GM19238 (cell line): Measurements from ENCODE around the gene NT5DC3.
A peak's percentile ranks its signal among the peaks of the same experiment; 100 is the strongest.
"Not testable (repeated sequence)": the region's sequence is repeated elsewhere in the genome, so short reads cannot be mapped to it uniquely, and the experiment has no call there.

Experiments
- DNase-seq: peaks from one replicate; pipeline ENCODE4 v3.0.0; 2011; ENCODE audit warnings: low spot score; ENCODE audit not compliant: insufficient read length

The NT5DC3 gene

GRCh38 chr12:103855896-103856657, 15.0 kb upstream of the NT5DC3 start:
- no peak for DNase-seq

DNA sequence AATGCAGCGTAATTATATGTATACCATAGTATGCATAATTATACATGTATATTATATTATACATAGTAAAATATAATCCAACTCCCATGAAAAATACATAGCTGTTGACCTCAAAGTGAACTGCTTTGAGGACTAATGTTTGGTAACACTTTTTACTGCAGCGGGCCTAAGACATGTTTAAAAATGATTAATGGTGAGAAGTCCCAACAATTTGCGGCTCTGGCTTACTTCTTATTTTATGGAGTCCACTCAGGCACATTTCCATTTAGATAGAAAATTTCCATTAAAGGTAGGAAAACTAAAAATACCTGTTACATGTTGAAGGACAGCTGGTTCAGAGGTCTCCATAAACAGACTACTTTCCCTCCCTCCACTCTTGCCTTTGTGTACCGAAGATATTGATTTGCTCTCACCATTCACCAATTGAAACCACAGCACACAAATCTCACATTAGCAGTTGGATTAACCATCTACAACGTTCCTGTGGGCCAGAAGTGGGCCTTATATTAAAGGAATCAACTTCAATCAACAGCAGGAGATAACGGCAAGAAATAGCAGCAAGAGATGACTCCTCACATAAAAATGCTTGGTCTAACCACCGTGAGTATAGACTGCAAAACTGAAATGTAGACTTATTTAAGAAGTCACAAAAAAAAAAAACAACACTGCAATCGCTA, 14.1 kb upstream of the NT5DC3 start:
- DNase-seq, result no peak

- no peak for DNase-seq
These were observed 13.4 kb upstream of the NT5DC3 start for GRCh38 chr12:103854372-103854973.

GRCh38 chr12:103852498-103852997, 11.5 kb upstream of the NT5DC3 start:
- no peak for DNase-seq

DNA sequence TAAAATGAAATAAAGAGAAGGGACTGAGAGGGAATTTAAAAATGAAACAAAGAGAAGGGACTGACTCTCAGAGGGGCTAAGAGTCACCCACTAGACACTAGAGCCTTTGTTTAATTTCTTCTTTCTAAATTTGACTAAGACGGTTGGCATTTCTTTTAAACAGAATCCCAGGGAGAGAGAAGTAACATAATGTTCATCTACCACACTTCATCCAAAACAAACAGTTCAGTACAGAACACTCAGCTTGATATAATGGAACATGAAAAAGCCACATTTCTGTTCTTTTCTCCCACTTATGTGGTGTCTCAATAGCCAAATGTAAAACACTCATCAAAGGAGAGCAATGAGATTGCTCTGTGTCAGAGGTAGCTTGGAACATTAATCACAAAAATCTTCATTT, 10.1 kb upstream of the NT5DC3 start:
- no peak for DNase-seq

DNA sequence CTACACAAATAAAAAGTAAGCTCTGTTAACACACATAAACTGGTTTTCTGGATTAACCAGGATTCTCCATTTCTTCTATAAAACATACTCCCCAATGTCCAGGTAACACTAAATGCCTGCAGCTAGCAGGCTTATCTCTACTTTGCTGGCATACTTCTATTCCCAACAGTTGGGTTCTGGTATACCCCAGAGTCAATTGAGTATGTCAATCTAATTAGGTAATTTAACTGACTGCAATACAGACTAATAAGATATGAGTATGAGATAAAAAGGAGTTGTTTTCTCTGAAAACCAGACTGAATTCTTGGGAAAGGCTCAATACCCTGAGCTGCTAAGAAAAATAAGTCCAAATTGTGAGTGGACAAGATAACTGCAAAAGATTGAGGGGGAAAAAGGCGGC, 9.4 kb upstream of the NT5DC3 start:
- no peak for DNase-seq

GRCh38 chr12:103848917-103849491, 8.0 kb upstream of the NT5DC3 start:
- no peak for DNase-seq

- DNase-seq, result no peak
These were observed 7.1 kb upstream of the NT5DC3 start for GRCh38 chr12:103848143-103848542.

DNA sequence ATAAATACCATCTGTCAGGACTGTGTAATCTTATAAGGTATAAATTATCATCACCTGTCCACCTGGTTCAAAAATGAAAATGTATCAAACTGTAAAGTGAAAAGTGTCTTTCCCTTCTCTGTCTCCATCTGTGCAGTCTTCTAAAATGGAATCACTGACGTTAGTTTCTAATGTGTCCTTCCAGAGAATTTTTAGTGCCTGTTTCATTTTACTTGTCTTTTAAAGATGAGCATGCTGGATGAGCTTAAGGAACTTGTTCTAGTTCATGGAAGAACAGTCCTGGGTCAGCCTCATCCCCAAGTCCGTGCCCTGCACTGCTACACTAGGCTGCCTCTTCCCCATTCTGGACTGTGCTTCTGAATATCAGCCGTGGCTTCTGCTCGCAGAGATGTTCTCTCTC, 5.4 kb upstream of the NT5DC3 start:
- no peak for DNase-seq

DNA sequence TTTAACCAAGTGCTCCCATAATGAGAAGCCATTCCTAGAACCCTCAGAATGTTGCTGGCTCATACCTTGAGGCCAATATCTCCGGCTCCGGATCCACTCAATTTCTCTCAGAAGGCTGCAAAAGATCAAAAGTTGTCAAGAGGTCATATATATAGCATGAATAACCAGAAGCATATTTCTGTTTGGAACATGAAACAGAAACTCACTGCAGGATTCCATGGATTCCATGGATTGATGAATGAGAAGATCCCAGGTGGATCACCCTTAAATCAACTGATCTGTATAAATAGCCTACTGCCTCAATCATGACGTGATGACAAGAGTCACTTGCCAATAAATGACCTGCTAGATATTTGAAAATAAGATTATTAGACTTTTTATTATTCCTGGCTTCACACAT, 3.3 kb upstream of the NT5DC3 start:
- DNase-seq, result no peak

DNA sequence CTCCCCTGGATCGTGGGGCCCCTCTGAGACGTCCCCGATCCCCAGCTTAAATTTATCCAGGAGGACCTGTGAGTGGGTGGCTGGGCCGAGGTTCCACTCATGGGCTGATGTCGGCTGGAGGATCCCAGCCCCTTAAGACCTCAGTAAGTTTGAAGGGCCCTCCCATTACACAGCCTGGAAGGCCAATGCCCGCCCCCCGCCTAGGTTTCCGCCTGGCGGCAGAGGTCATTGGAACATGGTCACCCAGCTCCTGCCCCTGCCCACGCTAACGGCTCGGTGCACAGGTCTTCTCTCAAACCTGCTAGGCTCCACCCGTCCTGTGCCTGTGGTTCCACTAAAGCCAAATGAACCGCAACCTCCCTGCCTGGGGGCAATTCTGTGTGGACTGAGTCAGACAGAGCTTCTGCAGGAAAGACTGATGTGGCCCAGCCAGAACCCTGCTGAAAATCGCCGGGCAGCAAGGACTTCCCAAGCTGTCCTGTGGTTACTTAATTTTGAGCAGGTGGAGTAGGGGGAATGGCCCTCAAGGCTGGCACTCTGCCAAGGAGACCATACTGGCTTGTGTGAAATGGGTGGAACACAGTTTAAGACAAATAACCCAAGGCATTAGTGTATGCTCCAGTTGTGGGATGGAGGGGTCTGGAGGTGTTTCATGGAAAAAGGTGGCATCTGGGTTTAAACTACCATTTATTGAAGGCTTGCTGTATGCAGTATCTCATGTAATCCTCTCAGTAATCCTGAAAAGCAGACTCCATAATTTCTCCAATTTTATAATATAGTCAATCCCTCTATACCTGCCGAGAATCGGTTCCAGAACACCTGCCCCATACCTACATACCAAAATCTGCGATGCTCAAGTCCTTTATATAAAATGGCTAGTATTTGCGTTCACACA, 903 bp upstream of the NT5DC3 start:
- peak; percentile 13 for DNase-seq

GRCh38 chr12:103840462-103840875, 565 bp downstream of the NT5DC3 start:
- peak; percentile 27 for DNase-seq

DNA sequence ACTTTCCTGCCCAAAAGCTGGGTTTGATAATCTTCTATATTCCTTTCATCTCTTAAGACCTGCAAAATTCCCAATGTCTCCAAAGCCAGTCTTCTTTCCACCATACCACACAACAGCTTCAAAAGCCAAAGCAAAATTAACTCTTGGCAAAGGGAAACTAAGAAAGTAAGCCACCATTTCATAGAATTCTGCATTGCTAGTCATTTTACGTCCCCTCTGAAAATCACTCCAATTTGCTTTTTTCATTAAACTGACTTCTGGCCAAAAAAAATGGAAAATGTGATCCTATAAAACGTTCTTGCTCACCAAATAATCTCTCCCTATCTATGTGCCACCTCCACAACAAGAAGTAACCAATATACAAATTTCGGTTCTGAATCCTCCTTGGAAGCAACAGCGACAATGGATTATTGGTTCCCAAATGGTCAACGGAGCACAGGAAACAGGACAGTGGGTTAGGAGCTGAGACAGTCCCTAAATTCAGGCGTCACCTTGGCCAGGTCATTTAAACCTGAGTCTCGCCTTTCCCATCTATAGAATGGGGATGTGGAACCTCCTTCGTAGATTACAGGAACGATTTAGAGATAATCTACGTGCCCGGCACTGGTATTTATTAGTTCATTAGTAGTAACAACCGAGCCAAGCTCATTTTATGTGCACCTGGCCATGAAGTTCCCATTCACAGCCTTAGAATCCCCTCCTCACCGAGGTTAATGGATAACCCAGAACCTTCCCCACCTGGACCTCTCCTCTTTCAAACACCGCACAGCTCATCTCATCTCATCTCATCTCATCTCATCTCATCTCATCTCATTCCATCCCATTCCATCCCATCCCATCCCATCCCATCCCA, 1.2 kb downstream of the NT5DC3 start:
- no peak for DNase-seq

GRCh38 chr12:103839103-103839502, 1.9 kb downstream of the NT5DC3 start:
- no peak for DNase-seq

DNA sequence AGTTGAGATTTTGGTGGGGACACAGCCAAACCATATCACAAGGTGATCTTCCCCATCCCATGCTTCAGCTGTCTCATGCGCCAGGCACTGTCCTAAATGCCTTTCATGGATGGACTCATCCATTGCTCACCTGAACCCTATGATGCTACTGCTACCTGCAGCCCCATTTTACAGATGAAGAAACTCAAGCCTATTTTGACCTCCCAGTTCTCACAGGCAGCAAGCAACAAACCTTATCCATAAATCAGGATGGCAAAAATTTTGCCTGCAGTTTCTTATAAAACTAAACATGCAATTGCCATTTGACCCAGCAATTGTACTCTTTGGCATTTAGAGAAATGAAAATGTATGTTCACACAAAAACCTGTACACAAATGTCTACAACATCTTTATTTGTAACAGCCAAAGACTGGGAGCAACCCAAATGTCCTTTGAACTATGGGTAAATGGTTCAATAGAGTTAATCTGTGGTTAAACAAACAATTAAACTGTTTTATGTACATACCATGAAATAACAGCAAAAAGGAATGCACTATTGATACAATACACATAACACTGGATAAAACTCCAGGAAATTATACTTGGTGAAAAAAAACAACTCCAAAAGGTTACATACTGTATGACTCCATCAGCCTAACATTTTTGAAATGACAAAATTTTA, 2.6 kb downstream of the NT5DC3 start:
- DNase-seq, result no peak

DNA sequence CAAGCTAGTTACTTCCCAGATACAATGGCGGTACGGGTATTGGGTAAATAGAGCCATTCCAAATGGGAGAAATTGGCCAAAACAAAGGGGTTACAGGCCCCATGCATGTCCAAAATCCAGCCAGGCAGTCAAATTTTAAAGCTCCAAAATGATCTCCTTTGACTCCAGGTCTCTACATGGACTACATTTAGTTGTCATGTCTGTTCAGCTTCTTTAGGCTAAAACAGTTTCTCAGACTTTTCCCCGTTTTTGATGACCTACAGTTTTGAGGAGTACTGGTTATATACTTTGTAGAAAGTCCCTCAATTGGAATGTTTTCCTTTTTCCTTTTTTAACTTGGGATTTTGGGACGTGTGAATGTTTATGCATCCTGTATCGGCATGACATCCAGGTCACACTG, 4.7 kb downstream of the NT5DC3 start:
- no peak for DNase-seq

DNA sequence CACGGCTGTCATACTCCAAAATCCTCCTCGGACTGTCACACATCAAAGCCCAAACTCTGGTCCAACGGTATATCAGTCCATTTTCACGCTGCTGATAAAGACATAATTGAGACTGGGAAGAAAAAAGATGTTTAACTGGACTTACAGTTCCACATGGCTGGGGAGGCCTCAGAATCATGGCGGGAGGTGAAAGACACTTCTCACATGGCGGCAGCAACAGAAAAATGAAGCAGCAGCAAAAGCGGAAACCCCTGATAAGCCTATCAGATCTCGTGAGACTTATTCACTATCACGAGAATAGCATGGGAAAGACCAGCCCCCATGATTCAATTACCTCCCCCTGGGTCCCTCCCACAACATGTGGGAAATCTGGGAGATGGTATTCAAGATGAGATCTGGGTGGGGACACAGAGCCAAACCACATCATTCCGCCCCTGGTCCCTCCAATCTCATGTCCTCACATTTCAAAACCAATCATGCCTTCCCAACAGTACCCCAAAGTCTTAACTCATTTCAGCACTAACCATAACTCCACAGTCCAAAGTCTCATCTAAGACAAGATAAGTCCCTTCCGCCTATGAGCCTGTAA, 5.2 kb downstream of the NT5DC3 start:
- DNase-seq, result not testable (repeated sequence)

DNA sequence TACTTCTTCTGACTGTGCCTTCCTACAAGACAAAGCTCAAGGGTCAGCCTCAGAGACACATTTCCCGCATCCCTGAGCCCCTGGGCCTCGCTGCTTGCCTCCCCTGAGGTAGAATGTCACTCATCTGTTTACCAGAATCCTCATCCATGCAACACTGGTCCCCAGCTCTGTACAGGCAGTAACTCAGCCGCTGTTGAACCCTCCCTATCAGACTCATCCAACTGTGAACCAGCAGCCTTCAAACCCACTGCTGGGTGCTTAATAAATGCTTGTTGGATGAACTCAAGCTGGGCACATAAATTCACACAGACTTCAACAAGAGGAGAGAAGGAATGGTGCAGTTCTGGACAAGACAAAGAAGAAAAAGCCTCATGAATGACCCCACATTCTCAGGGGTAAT, 6.1 kb downstream of the NT5DC3 start:
- DNase-seq, result no peak

DNA sequence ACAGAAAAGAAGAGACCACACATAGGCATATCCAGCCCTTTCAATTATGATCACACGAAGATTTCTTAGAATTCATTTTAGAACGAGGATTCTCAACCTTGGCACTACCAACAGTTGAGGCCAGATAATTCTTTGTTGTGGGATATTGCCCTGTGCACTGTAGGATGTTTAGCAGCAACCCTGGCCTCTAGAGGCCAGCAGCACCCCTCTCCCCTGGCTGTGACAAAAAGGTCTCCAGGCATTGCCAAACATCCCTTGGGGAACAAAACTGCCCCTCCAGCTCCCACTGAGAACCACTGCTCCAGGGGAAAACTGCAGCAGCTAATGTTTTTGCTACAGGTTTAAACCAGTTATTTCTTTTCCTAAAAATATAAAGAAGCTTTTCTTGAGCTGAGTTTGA, 7.1 kb downstream of the NT5DC3 start:
- no peak for DNase-seq
